Brain microvascular endothelial cell (primary cell): ENCODE data around the gene RAB20.

ENCODE experiments used
- DNase-seq: peaks from one replicate; pipeline ENCODE4 v3.0.0-alpha.2; 2020
- H3K27ac ChIP-seq: fragments of 250-450 bp; sonication (Bioruptor Pico); 2 replicates; pipeline ENCODE4 v1.5.1; 2020; ENCODE audit warnings: mild to moderate bottlenecking, moderate library complexity
- H3K27me3 ChIP-seq: fragments of 250-450 bp; sonication (Bioruptor Pico); replicated peaks from 2 replicates; pipeline ENCODE4 v1.5.1; 2020; ENCODE audit warnings: mild to moderate bottlenecking
- H3K36me3 ChIP-seq: fragments of 250-450 bp; sonication (Bioruptor Pico); replicated peaks from 2 replicates; pipeline ENCODE4 v1.5.1; 2020; ENCODE audit warnings: mild to moderate bottlenecking
- H3K4me3 ChIP-seq: 2 replicates; pipeline ENCODE4 v1.5.1; 2011; ENCODE audit warnings: low read depth, mild to moderate bottlenecking, control low read depth, low read length, moderate library complexity
- CTCF ChIP-seq: IDR thresholded peaks from 2 replicates; pipeline ENCODE4 v1.5.1; 2011; ENCODE audit warnings: low read depth, mild to moderate bottlenecking, moderate library complexity, low read length, control low read depth, inconsistent platforms; ENCODE audit errors: missing control alignments
- in situ Hi-C: cut with HindIII; loops from 2 replicates; pipeline ENCODE4 v1.10.0; 2017; ENCODE audit warnings: low sequenced_read_pairs, low pct_ligation_motif_present

Gene RAB20

GRCh38 chr13:110479648-110480047 lies 81.9 kb downstream of the RAB20 start:
- in situ Hi-C loops = no loop called here
- Histone ChIP-seq H3K27me3 (no peaks in the 10 kb centered on the region), H3K4me3 (no peak overlapping the region), H3K27ac (no peak overlapping the region), H3K36me3 (peaks cover 89% of the 10 kb centered on the region)
- no peak for DNase-seq
- TF ChIP-seq CTCF = no peak

GRCh38 chr13:110479215-110479545 lies 82.3 kb downstream of the RAB20 start:
- in situ Hi-C loops = no loop called here
- no peak for TF ChIP-seq CTCF
- H3K36me3 ChIP-seq = peaks cover 89% of the 10 kb centered on the region
- H3K27ac ChIP-seq = no peak overlapping the region
- H3K4me3 ChIP-seq = no peak overlapping the region
- H3K27me3 ChIP-seq = no peaks in the 10 kb centered on the region
- DNase-seq = no peak

GRCh38 chr13:110478405-110479214 lies 82.9 kb downstream of the RAB20 start:
- Histone ChIP-seq H3K27ac (no peak overlapping the region), H3K27me3 (no peaks in the 10 kb centered on the region), H3K36me3 (peaks cover 89% of the 10 kb centered on the region), H3K4me3 (no peak overlapping the region)
- DNase-seq = no peak
- no peak for TF ChIP-seq CTCF
- in situ Hi-C loops = no loop called here

DNA sequence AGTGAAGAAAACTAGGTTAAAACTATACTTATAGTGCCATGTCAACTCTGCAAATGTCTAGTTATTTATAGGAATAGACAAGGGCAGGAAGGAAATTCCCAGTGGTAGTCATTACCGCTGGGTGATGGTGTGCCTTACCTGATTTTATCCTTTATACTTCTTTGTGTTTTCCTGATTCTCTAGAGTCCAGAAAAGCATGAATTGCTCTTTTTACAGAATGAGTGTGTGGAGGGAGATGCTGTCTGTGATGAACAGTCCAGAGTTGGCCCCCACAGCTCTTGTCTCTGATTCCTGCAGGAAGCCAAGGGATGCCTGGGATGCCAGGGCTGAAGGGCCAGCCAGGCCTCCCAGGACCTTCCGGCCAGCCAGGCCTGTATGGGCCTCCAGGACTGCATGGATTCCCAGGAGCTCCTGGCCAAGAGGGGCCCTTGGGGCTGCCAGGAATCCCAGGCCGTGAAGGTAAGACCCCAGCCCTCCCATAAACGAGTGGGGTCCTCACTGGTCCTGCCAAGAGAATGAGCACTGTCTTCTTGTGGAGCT lies 83.7 kb downstream of the RAB20 start:
- Histone ChIP-seq H3K27ac (no peak overlapping the region), H3K27me3 (no peaks in the 10 kb centered on the region), H3K4me3 (no peak overlapping the region), H3K36me3 (peaks cover 89% of the 10 kb centered on the region)
- DNase-seq = no peak
- TF ChIP-seq CTCF = no peak
- in situ Hi-C loops = no loop called here

GRCh38 chr13:110476220-110476617 lies 85.3 kb downstream of the RAB20 start:
- no peak for DNase-seq
- Histone ChIP-seq H3K27ac (no peak overlapping the region), H3K27me3 (no peaks in the 10 kb centered on the region), H3K36me3 (peaks cover 92% of the 10 kb centered on the region), H3K4me3 (no peak overlapping the region)
- in situ Hi-C loops = no loop called here
- TF ChIP-seq CTCF = no peak

GRCh38 chr13:110475550-110476219 lies 85.8 kb downstream of the RAB20 start:
- TF ChIP-seq CTCF = no peak
- Histone ChIP-seq H3K36me3 (peaks cover 97% of the 10 kb centered on the region), H3K27me3 (no peaks in the 10 kb centered on the region), H3K4me3 (no peak overlapping the region), H3K27ac (no peak overlapping the region)
- DNase-seq = no peak
- in situ Hi-C loops = no loop called here
